ENCODE measurements around the gene MOBP. TPM values are rescaled to one million over a fixed set of nuclear protein-coding genes. Genes with fewer than 3 reads are reported as not detected.

The MOBP gene
- total and polyA plus RNA-seq, 2 of the 8 experiments (the other 6 are each of a cell fraction or from before 2014, with no cell fraction given) = 0.06 to 0.50 TPM

- no peak for TF ChIP-seq CHD7 (IDR thresholded peaks at IDR 0.05; ENCODE audit: insufficient replicate concordance, low read length)
- no peak for TF ChIP-seq RAD21 (IDR thresholded peaks at IDR 0.05 in 1 of 2, conservative IDR thresholded peaks at IDR 0.05 in 1 of 2; ENCODE audit: low read depth in 2 of 2, low read length in 2 of 2)
- no peak for TF ChIP-seq CTBP2 (IDR thresholded peaks at IDR 0.05; ENCODE audit: borderline replicate concordance, insufficient read depth, insufficient read length, low read length)
- TF ChIP-seq MAFK (IDR thresholded peaks at IDR 0.05; ENCODE audit: low read depth, low read length) = no peak
These were observed 41.2 kb upstream of the MOBP start (continued) for GRCh38 chr3:39426312-39426711.

Measured in H1 (cell line).